PC-3 (cell line): ENCODE results near the gene HYLS1. TPM values are rescaled to one million over a fixed set of nuclear protein-coding genes. Genes with fewer than 3 reads are reported as not detected.

Experiments
- ATAC-seq: fragments of 200-7000 bp; cut with Tn5 transposase; 2 replicates; pipeline ENCODE4 v1.9.1; 2020; ENCODE audit warnings: mild to moderate bottlenecking, moderate library complexity
- BruUV-seq: library from RNA; stranded (reverse); fragments of 400-500 nt; replicated peaks from 2 replicates; lab custom pipeline; 2021; lab: Mats Ljungman, UMichigan
- CTCF ChIA-PET: fragments of 300-600 bp; sonication (Branson Sonifier 250); formaldehyde crosslinking; loops from one replicate; lab custom pipeline; 2022; ENCODE audit warnings: antibody characterized with exemption; lab: Charles Lee
- POLR2A ChIA-PET: fragments of 300-600 bp; sonication (Branson Sonifier 250); formaldehyde crosslinking; loops from one replicate; lab custom pipeline; 2022; ENCODE audit warnings: antibody characterized with exemption; ENCODE audit not compliant: unreplicated experiment; lab: Charles Lee
- DNase-seq: peaks from one replicate; pipeline ENCODE4 v3.0.0-alpha.2; 2015
- H2AFZ ChIP-seq: fragments of 300-600 bp; sonication (generic); 2 replicates; pipeline ENCODE4 v1.6.0; 2016; ENCODE audit warnings: antibody characterized with exemption, low read length
- H3F3A ChIP-seq: fragments of 300-600 bp; sonication (generic); one replicate; pipeline ENCODE4 v1.6.0; 2017; ENCODE audit warnings: antibody characterized with exemption, low read length, control low read depth, mild to moderate bottlenecking; ENCODE audit not compliant: unreplicated experiment
- H3K27ac ChIP-seq: fragments of 300-600 bp; sonication (generic); 2 replicates; pipeline ENCODE4 v1.5.1; 2016; ENCODE audit warnings: mild to moderate bottlenecking, low read length
- H3K27me3 ChIP-seq: fragments of 300-600 bp; sonication (generic); 2 replicates; pipeline ENCODE4 v1.6.1; 2016; ENCODE audit warnings: low read length, mixed read lengths
- H3K36me3 ChIP-seq: fragments of 300-600 bp; sonication (generic); 2 replicates; pipeline ENCODE4 v1.6.1; 2016; ENCODE audit warnings: low read depth, mixed run types, low read length, mixed read lengths
- H3K4me1 ChIP-seq: fragments of 300-600 bp; sonication (generic); 2 replicates; pipeline ENCODE4 v1.5.1; 2016; ENCODE audit warnings: low read length; ENCODE audit not compliant: insufficient read depth
- H3K4me2 ChIP-seq: fragments of 300-600 bp; sonication (generic); 2 replicates; pipeline ENCODE4 v1.6.0; 2016; ENCODE audit warnings: low read length
- H3K4me3 ChIP-seq: fragments of 300-600 bp; sonication (generic); 2 replicates; pipeline ENCODE4 v1.5.1; 2016; ENCODE audit warnings: mild to moderate bottlenecking, low read length, mixed read lengths
- H3K79me2 ChIP-seq: fragments of 300-600 bp; sonication (generic); 2 replicates; pipeline ENCODE4 v1.6.1; 2017; ENCODE audit warnings: low read length, mixed read lengths
- H3K9ac ChIP-seq: fragments of 300-600 bp; sonication (generic); 2 replicates; pipeline ENCODE4 v1.6.0; 2016; ENCODE audit warnings: mild to moderate bottlenecking, low read length
- H3K9me2 ChIP-seq: fragments of 300-600 bp; sonication (generic); replicated peaks from 2 replicates; pipeline ENCODE4 v1.6.1; 2016; ENCODE audit warnings: mixed run types, low read length, mixed read lengths
- H3K9me3 ChIP-seq: fragments of 300-600 bp; sonication (generic); 2 replicates; pipeline ENCODE4 v1.6.1; 2016; ENCODE audit warnings: low read length, mixed read lengths
- H4K20me1 ChIP-seq: fragments of 300-600 bp; sonication (generic); 2 replicates; pipeline ENCODE4 v1.6.1; 2016; ENCODE audit warnings: low read length, mixed read lengths
- CTCF ChIP-seq: fragments of 300-600 bp; sonication (generic); conservative IDR thresholded peaks from 2 replicates; pipeline ENCODE4 v1.5.1; 2017; ENCODE audit warnings: antibody characterized with exemption, low read depth, mild to moderate bottlenecking, low read length
- EZH2 ChIP-seq: fragments of 300-600 bp; sonication (generic); IDR thresholded peaks from one replicate; pipeline ENCODE4 v1.6.1; 2017; ENCODE audit warnings: antibody characterized with exemption, mild to moderate bottlenecking, low read length; ENCODE audit not compliant: unreplicated experiment
- EZH2phosphoT487 ChIP-seq: fragments of 300-600 bp; sonication (generic); IDR thresholded peaks from 2 replicates; pipeline ENCODE4 v1.6.1; 2018; ENCODE audit warnings: mild to moderate bottlenecking, antibody characterized with exemption, low read length, borderline replicate concordance
- intact Hi-C: fragments of 100-400 bp; cut with micrococcal nuclease; formaldehyde crosslinking; loops from 2 replicates; pipeline ENCODE4 v1.9.0; 2023
- total RNA-seq: library from RNA; depleted of rRNA; stranded (reverse); fragments of >200 nt; gene quantifications from 2 replicates; pipeline ENCODE4 v1.2.3, GENCODE V29; 2014

Gene HYLS1
- total RNA-seq, 1 experiment from 2014 or later: 23.5 TPM

- POLR2A ChIA-PET: no interaction called here
- TF ChIP-seq EZH2phosphoT487 (no peak), EZH2 (no peak), CTCF (no peak)
- intact Hi-C loops: no loop called here
- no peak for ATAC-seq
- H4K20me1 ChIP-seq: no peaks in the 10 kb centered on the region
- no peak overlapping the region for H3K27ac ChIP-seq
- H3K9me3 ChIP-seq: no peaks in the 10 kb centered on the region
- H3K79me2 ChIP-seq: no peaks in the 10 kb centered on the region
- no peaks in the 10 kb centered on the region for H3F3A ChIP-seq
- H3K27me3 ChIP-seq: no peaks in the 10 kb centered on the region
- no peak overlapping the region for H3K4me2 ChIP-seq
- no peak overlapping the region for H3K9ac ChIP-seq
- no peaks in the 10 kb centered on the region for H3K9me2 ChIP-seq
- no peak overlapping the region for H3K4me3 ChIP-seq
- no peaks in the 10 kb centered on the region for H3K36me3 ChIP-seq
- no peak for DNase-seq
- peak overlapping the region; percentile 29; the same call in 1 of the 2 replicates for H2AFZ ChIP-seq
- BruUV-seq: no TSS peak
- no peaks in the 10 kb centered on the region for H3K4me1 ChIP-seq
- CTCF ChIA-PET: no interaction called here
These were observed 51.0 kb downstream of the HYLS1 start for GRCh38 chr11:125938418-125938817.

- CTCF ChIA-PET: interaction anchor here (0.7 kb wide), 1 partner anchor 226 kb away, joined by 3 read pairs; no protein-coding TSS in a partner anchor
- TF ChIP-seq EZH2phosphoT487: no peak
- H3K36me3 ChIP-seq: no peaks in the 10 kb centered on the region
- POLR2A ChIA-PET: interaction anchor here (0.6 kb wide), 1 partner anchor 271 kb away, joined by 5 read pairs; no protein-coding TSS in a partner anchor
- H3K27ac ChIP-seq: no peak overlapping the region
- DNase-seq: no peak
- H3K9me2 ChIP-seq: no peaks in the 10 kb centered on the region
- no TSS peak for BruUV-seq
- no peak overlapping the region for H3K9ac ChIP-seq
- H3K27me3 ChIP-seq: no peaks in the 10 kb centered on the region
- H3F3A ChIP-seq: no peaks in the 10 kb centered on the region
- H4K20me1 ChIP-seq: no peaks in the 10 kb centered on the region
- no peaks in the 10 kb centered on the region for H3K9me3 ChIP-seq
- no peaks in the 10 kb centered on the region for H3K79me2 ChIP-seq
- no peaks in the 10 kb centered on the region for H3K4me1 ChIP-seq
- no peak overlapping the region for H2AFZ ChIP-seq
- no peak for ATAC-seq
- H3K4me3 ChIP-seq: no peak overlapping the region
- intact Hi-C loops: no loop called here
- H3K4me2 ChIP-seq: no peak overlapping the region
These were observed 51.6 kb downstream of the HYLS1 start for GRCh38 chr11:125939081-125939521.

GRCh38 chr11:125940145-125940544 is 52.7 kb downstream of the HYLS1 start:
- Histone ChIP-seq H3K4me2 (no peak overlapping the region), H3K9ac (no peak overlapping the region), H3K36me3 (no peaks in the 10 kb centered on the region), H3K4me1 (no peaks in the 10 kb centered on the region), H3K27me3 (no peaks in the 10 kb centered on the region), H2AFZ (no peak overlapping the region), H3K79me2 (no peaks in the 10 kb centered on the region), H3K4me3 (no peak overlapping the region), H3K9me3 (no peaks in the 10 kb centered on the region), H3K9me2 (no peaks in the 10 kb centered on the region), H3K27ac (no peak overlapping the region), H4K20me1 (no peaks in the 10 kb centered on the region), H3F3A (no peaks in the 10 kb centered on the region)
- DNase-seq (no peak), ATAC-seq (no peak)
- intact Hi-C loops: no loop called here
- TF ChIP-seq EZH2phosphoT487: no peak
- TF ChIP-seq CTCF: no peak
- no peak for TF ChIP-seq EZH2
- ChIA-PET CTCF (no interaction called here), POLR2A (no interaction called here)
- BruUV-seq: no TSS peak
